GM10266 (cell line): ENCODE measurements around the gene LRBA.

Experiments used
- DNase-seq: peaks from one replicate; pipeline ENCODE4 v3.0.0; 2012; ENCODE audit errors: extremely low spot score
- CTCF ChIP-seq: IDR thresholded peaks from 2 replicates; pipeline ENCODE4 v1.5.1; 2012; ENCODE audit warnings: mild to moderate bottlenecking, low read depth; ENCODE audit not compliant: control insufficient read depth, insufficient read depth; ENCODE audit errors: missing control alignments

LRBA gene

GRCh38 chr4:150867148-150867547 lies 147.9 kb downstream of the LRBA start:
- TF ChIP-seq CTCF, result peak; percentile 36
- DNase-seq, result peak; percentile 57

GRCh38 chr4:150863456-150863855 lies 151.6 kb downstream of the LRBA start:
- DNase-seq, result no peak
- TF ChIP-seq CTCF, result no peak

GRCh38 chr4:150862829-150863228 lies 152.3 kb downstream of the LRBA start:
- DNase-seq, result no peak
- no peak for TF ChIP-seq CTCF

GRCh38 chr4:150859453-150859852 lies 155.6 kb downstream of the LRBA start:
- DNase-seq, result no peak
- TF ChIP-seq CTCF, result no peak

GRCh38 chr4:150855981-150856510 lies 159.0 kb downstream of the LRBA start:
- no peak for TF ChIP-seq CTCF
- DNase-seq, result no peak

- TF ChIP-seq CTCF, result no peak
- DNase-seq, result no peak
Observed at GRCh38 chr4:150854600-150854999, 160.5 kb downstream of the LRBA start.

- DNase-seq, result no peak
- TF ChIP-seq CTCF, result no peak
Observed at GRCh38 chr4:150853882-150854281, 161.2 kb downstream of the LRBA start.
